Memory B cell (primary cell): ENCODE measurements around the gene TRPM3.

Experiments
- ATAC-seq: fragments of 150-1000 bp; cut with Tn5 transposase; 2 replicates; pipeline ENCODE4 v1.10.0; 2021; ENCODE audit warnings: low read depth, mild to moderate bottlenecking, moderate library complexity
- DNase-seq, 2 donors: peaks; one replicate each; pipeline ENCODE4 v3.0.0; 2022; ENCODE audit warnings: low spot score in 2 of 2
- H3K27ac Mint-ChIP-seq: one replicate; pipeline ENCODE4 v1.8.0; 2022; ENCODE audit warnings: mild to moderate bottlenecking, moderate library complexity, mixed read lengths
- H3K27me3 Mint-ChIP-seq: one replicate; pipeline ENCODE4 v1.8.0; 2022; ENCODE audit warnings: mixed read lengths
- H3K36me3 Mint-ChIP-seq: one replicate; pipeline ENCODE4 v1.8.0; 2022; ENCODE audit warnings: mild to moderate bottlenecking, mixed read lengths
- H3K4me1 Mint-ChIP-seq: one replicate; pipeline ENCODE4 v1.8.0; 2022; ENCODE audit warnings: mixed read lengths
- H3K4me3 Mint-ChIP-seq: one replicate; pipeline ENCODE4 v1.8.0; 2022; ENCODE audit warnings: mild to moderate bottlenecking, moderate library complexity, mixed read lengths
- H3K9me3 Mint-ChIP-seq: one replicate; pipeline ENCODE4 v1.8.0; 2022; ENCODE audit warnings: mixed read lengths

The TRPM3 gene

GRCh38 chr9:70494221-70494620 is 627.2 kb downstream of the TRPM3 start:
- DNase-seq: no peak
- Mint-ChIP-seq H3K4me3 (no peak overlapping the region), H3K27me3 (peaks cover 4% of the 10 kb centered on the region), H3K27ac (peak overlapping the region; percentile 43), H3K9me3 (no peaks in the 10 kb centered on the region), H3K36me3 (no peaks in the 10 kb centered on the region), H3K4me1 (peaks cover 21% of the 10 kb centered on the region)
- peak; percentile 53 for ATAC-seq

- DNase-seq: no peak
- Mint-ChIP-seq H3K4me3 (no peak overlapping the region), H3K36me3 (no peaks in the 10 kb centered on the region), H3K27me3 (peaks cover 6% of the 10 kb centered on the region), H3K27ac (no peak overlapping the region), H3K4me1 (peaks cover 21% of the 10 kb centered on the region), H3K9me3 (no peaks in the 10 kb centered on the region)
- no peak for ATAC-seq
Observed at GRCh38 chr9:70493029-70493428, 628.4 kb downstream of the TRPM3 start.

- no peak for ATAC-seq
- Mint-ChIP-seq H3K27me3 (peaks cover 6% of the 10 kb centered on the region), H3K4me1 (peaks cover 21% of the 10 kb centered on the region), H3K27ac (no peak overlapping the region), H3K9me3 (no peaks in the 10 kb centered on the region), H3K36me3 (no peaks in the 10 kb centered on the region), H3K4me3 (no peak overlapping the region)
- DNase-seq: no peak
Observed at GRCh38 chr9:70492319-70492777, 629.1 kb downstream of the TRPM3 start.

- Mint-ChIP-seq H3K9me3 (no peaks in the 10 kb centered on the region), H3K36me3 (no peaks in the 10 kb centered on the region), H3K27ac (no peak overlapping the region), H3K27me3 (peaks cover 7% of the 10 kb centered on the region), H3K4me1 (peaks cover 21% of the 10 kb centered on the region), H3K4me3 (no peak overlapping the region)
- no peak for DNase-seq
- ATAC-seq: no peak
Observed at GRCh38 chr9:70491426-70492318, 629.7 kb downstream of the TRPM3 start.

GRCh38 chr9:70490478-70490877 is 630.9 kb downstream of the TRPM3 start:
- H3K9me3 Mint-ChIP-seq: no peaks in the 10 kb centered on the region
- H3K4me3 Mint-ChIP-seq: no peak overlapping the region
- ATAC-seq (no peak), DNase-seq (no peak)
- H3K27ac Mint-ChIP-seq: no peak overlapping the region
- peaks cover 20% of the 10 kb centered on the region for H3K4me1 Mint-ChIP-seq
- H3K36me3 Mint-ChIP-seq: no peaks in the 10 kb centered on the region
- peaks cover 9% of the 10 kb centered on the region for H3K27me3 Mint-ChIP-seq

- ATAC-seq (no peak), DNase-seq (no peak)
- H3K4me1 Mint-ChIP-seq: peaks cover 7% of the 10 kb centered on the region
- peaks cover 9% of the 10 kb centered on the region for H3K27me3 Mint-ChIP-seq
- H3K9me3 Mint-ChIP-seq: no peaks in the 10 kb centered on the region
- no peak overlapping the region for H3K4me3 Mint-ChIP-seq
- H3K27ac Mint-ChIP-seq: no peak overlapping the region
- H3K36me3 Mint-ChIP-seq: no peaks in the 10 kb centered on the region
Observed at GRCh38 chr9:70488793-70489105, 632.7 kb downstream of the TRPM3 start.

- no peak for DNase-seq
- ATAC-seq: no peak
- Mint-ChIP-seq H3K36me3 (no peaks in the 10 kb centered on the region), H3K9me3 (no peaks in the 10 kb centered on the region), H3K27ac (no peak overlapping the region), H3K27me3 (peaks cover 11% of the 10 kb centered on the region), H3K4me3 (no peak overlapping the region), H3K4me1 (peaks cover 5% of the 10 kb centered on the region)
Observed at GRCh38 chr9:70488098-70488792, 633.2 kb downstream of the TRPM3 start.

- H3K4me3 Mint-ChIP-seq: no peak overlapping the region
- no peaks in the 10 kb centered on the region for H3K9me3 Mint-ChIP-seq
- no peaks in the 10 kb centered on the region for H3K36me3 Mint-ChIP-seq
- ATAC-seq: no peak
- no peak for DNase-seq
- no peak overlapping the region for H3K27ac Mint-ChIP-seq
- no peaks in the 10 kb centered on the region for H3K4me1 Mint-ChIP-seq
- H3K27me3 Mint-ChIP-seq: peaks cover 12% of the 10 kb centered on the region
Observed at GRCh38 chr9:70486127-70486526, 635.3 kb downstream of the TRPM3 start.

- H3K9me3 Mint-ChIP-seq: no peaks in the 10 kb centered on the region
- no peak overlapping the region for H3K27ac Mint-ChIP-seq
- H3K27me3 Mint-ChIP-seq: peaks cover 11% of the 10 kb centered on the region
- no peaks in the 10 kb centered on the region for H3K36me3 Mint-ChIP-seq
- ATAC-seq (no peak), DNase-seq (no peak)
- H3K4me1 Mint-ChIP-seq: no peaks in the 10 kb centered on the region
- no peak overlapping the region for H3K4me3 Mint-ChIP-seq
Observed at GRCh38 chr9:70485273-70485858, 636.1 kb downstream of the TRPM3 start.

GRCh38 chr9:70484232-70485130 is 636.9 kb downstream of the TRPM3 start:
- no peaks in the 10 kb centered on the region for H3K4me1 Mint-ChIP-seq
- H3K9me3 Mint-ChIP-seq: no peaks in the 10 kb centered on the region
- no peak overlapping the region for H3K4me3 Mint-ChIP-seq
- no peak overlapping the region for H3K27ac Mint-ChIP-seq
- ATAC-seq (peak; percentile 88), DNase-seq (peak in 1 of 2 donors; percentile 34)
- H3K36me3 Mint-ChIP-seq: no peaks in the 10 kb centered on the region
- peaks cover 12% of the 10 kb centered on the region for H3K27me3 Mint-ChIP-seq

GRCh38 chr9:70481471-70481870 is 640.0 kb downstream of the TRPM3 start:
- no peaks in the 10 kb centered on the region for H3K36me3 Mint-ChIP-seq

GRCh38 chr9:70480405-70480980 is 640.9 kb downstream of the TRPM3 start:
- no peak for DNase-seq
- Mint-ChIP-seq H3K4me1 (no peaks in the 10 kb centered on the region), H3K36me3 (no peaks in the 10 kb centered on the region), H3K27me3 (peaks cover 15% of the 10 kb centered on the region), H3K4me3 (no peak overlapping the region), H3K27ac (no peak overlapping the region), H3K9me3 (no peaks in the 10 kb centered on the region)
- no peak for ATAC-seq

More at GRCh38 chr9:70481471-70481870, 640.0 kb downstream of the TRPM3 start:
- Mint-ChIP-seq H3K27me3 (peaks cover 14% of the 10 kb centered on the region), H3K27ac (no peak overlapping the region), H3K4me1 (no peaks in the 10 kb centered on the region), H3K9me3 (no peaks in the 10 kb centered on the region), H3K4me3 (no peak overlapping the region)
- ATAC-seq (no peak), DNase-seq (no peak)

- no peaks in the 10 kb centered on the region for H3K4me1 Mint-ChIP-seq
- DNase-seq: no peak
- no peak overlapping the region for H3K4me3 Mint-ChIP-seq
Observed at GRCh38 chr9:70479880-70480291, 641.5 kb downstream of the TRPM3 start.

More at GRCh38 chr9:70479880-70480291, 641.5 kb downstream of the TRPM3 start:
- Mint-ChIP-seq H3K27ac (no peak overlapping the region), H3K27me3 (peaks cover 15% of the 10 kb centered on the region), H3K36me3 (no peaks in the 10 kb centered on the region), H3K9me3 (no peaks in the 10 kb centered on the region)
- ATAC-seq: no peak
